ENCODE measurements around the gene RORC. TPM values are rescaled to one million over a fixed set of nuclear protein-coding genes. Genes with fewer than 3 reads are reported as not detected.

RORC gene
- total RNA-seq, 1 experiment from 2014 or later, result 1.3 TPM

DNA sequence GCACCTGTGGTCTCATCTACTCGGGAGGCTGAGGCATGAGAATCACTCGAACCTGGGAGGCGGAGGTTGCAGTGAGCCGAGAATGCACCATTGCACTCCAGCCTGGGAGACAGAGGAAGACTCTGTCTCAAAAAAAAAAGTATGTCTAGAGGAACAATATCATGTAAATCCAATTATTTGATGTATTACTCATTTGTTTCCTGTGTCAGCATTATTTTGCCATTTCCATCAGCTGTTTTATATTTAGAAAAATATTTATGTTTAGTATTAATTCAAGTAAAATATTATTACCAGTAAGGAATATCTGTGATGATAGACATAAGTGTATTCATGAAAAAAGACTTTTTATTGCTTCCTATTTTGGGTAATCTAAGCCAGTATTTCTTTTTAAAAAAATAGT is 54.3 kb downstream of the RORC start:
- Histone ChIP-seq H3K9me3 (ENCODE audit: control insufficient read depth in 1 of 2, insufficient read depth in 1 of 2, low read depth in 1 of 2, low read length in 2 of 2) (no peaks in the 10 kb centered on the region), H3K4me1 (ENCODE audit: control insufficient read depth in 1 of 2, insufficient read depth in 2 of 2, low read length in 2 of 2) (peaks cover 0 to 5% of the 10 kb centered on the region in 2 experiments; a peak in 1 of 4 replicates), H3K4me2 (ENCODE audit: low read length) (no peak overlapping the region), H3K36me3 (ENCODE audit: control insufficient read depth in 1 of 2, insufficient read depth in 2 of 2, low read length in 2 of 2) (peaks cover 0 to 3% of the 10 kb centered on the region in 2 experiments; a peak in 1 of 4 replicates), H2AFZ (ENCODE audit: low read depth, low read length, poor library complexity, severe bottlenecking) (no peak overlapping the region), H3K9me2 (ENCODE audit: insufficient read depth) (no peaks in the 10 kb centered on the region), H4K20me1 (ENCODE audit: insufficient read depth) (no peaks in the 10 kb centered on the region), H3K27me3 (ENCODE audit: insufficient read depth, low read length) (no peaks in the 10 kb centered on the region), H3K27ac (ENCODE audit: low read depth, low read length) (no peak overlapping the region), H3K4me3 (replicated peaks in 1 of 2; ENCODE audit: low read depth in 1 of 2, low read length in 2 of 2) (no peak overlapping the region), H3K79me2 (ENCODE audit: insufficient read depth, low read length) (no peaks in the 10 kb centered on the region), H3K9ac (ENCODE audit: low read length) (no peak overlapping the region)
- DNase-seq (ENCODE audit: low read depth, low spot score) (no peak), ATAC-seq (no peak)
- TF ChIP-seq CBX3 (IDR thresholded peaks at IDR 0.05; ENCODE audit: low read depth), result no peak
- TF ChIP-seq RAD21 (IDR thresholded peaks at IDR 0.05; ENCODE audit: low read depth), result no peak
- TF ChIP-seq ELF1 (IDR thresholded peaks at IDR 0.05; ENCODE audit: borderline replicate concordance, low read depth), result no peak
- no peak for TF ChIP-seq SRF (IDR thresholded peaks at IDR 0.05; ENCODE audit: low read depth)
- TF ChIP-seq SP1 (IDR thresholded peaks at IDR 0.05; ENCODE audit: low read depth), result no peak
- TF ChIP-seq FOSL1 (IDR thresholded peaks at IDR 0.05; ENCODE audit: low read depth), result no peak
- TF ChIP-seq, protein P1, sequence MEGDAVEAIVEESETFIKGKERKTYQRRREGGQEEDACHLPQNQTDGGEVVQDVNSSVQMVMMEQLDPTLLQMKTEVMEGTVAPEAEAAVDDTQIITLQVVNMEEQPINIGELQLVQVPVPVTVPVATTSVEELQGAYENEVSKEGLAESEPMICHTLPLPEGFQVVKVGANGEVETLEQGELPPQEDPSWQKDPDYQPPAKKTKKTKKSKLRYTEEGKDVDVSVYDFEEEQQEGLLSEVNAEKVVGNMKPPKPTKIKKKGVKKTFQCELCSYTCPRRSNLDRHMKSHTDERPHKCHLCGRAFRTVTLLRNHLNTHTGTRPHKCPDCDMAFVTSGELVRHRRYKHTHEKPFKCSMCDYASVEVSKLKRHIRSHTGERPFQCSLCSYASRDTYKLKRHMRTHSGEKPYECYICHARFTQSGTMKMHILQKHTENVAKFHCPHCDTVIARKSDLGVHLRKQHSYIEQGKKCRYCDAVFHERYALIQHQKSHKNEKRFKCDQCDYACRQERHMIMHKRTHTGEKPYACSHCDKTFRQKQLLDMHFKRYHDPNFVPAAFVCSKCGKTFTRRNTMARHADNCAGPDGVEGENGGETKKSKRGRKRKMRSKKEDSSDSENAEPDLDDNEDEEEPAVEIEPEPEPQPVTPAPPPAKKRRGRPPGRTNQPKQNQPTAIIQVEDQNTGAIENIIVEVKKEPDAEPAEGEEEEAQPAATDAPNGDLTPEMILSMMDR (IDR thresholded peaks at IDR 0.05 in 2 of 3, conservative IDR thresholded peaks at IDR 0.05 in 1 of 3; ENCODE audit: borderline replicate concordance in 1 of 3, insufficient read depth in 1 of 3, low read depth in 2 of 3, low read length in 2 of 3), result no peak
- TF ChIP-seq, protein P2, sequence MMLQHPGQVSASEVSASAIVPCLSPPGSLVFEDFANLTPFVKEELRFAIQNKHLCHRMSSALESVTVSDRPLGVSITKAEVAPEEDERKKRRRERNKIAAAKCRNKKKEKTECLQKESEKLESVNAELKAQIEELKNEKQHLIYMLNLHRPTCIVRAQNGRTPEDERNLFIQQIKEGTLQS (IDR thresholded peaks at IDR 0.05), result no peak
- no peak for TF ChIP-seq JUND (IDR thresholded peaks at IDR 0.05)
- no peak for TF ChIP-seq YY1 (IDR thresholded peaks at IDR 0.05; ENCODE audit: extremely low read depth, insufficient replicate concordance, low read depth, low read length)
- no peak for TF ChIP-seq EZH2phosphoT487 (IDR thresholded peaks at IDR 0.05; ENCODE audit: borderline replicate concordance)
- TF ChIP-seq, protein P3, sequence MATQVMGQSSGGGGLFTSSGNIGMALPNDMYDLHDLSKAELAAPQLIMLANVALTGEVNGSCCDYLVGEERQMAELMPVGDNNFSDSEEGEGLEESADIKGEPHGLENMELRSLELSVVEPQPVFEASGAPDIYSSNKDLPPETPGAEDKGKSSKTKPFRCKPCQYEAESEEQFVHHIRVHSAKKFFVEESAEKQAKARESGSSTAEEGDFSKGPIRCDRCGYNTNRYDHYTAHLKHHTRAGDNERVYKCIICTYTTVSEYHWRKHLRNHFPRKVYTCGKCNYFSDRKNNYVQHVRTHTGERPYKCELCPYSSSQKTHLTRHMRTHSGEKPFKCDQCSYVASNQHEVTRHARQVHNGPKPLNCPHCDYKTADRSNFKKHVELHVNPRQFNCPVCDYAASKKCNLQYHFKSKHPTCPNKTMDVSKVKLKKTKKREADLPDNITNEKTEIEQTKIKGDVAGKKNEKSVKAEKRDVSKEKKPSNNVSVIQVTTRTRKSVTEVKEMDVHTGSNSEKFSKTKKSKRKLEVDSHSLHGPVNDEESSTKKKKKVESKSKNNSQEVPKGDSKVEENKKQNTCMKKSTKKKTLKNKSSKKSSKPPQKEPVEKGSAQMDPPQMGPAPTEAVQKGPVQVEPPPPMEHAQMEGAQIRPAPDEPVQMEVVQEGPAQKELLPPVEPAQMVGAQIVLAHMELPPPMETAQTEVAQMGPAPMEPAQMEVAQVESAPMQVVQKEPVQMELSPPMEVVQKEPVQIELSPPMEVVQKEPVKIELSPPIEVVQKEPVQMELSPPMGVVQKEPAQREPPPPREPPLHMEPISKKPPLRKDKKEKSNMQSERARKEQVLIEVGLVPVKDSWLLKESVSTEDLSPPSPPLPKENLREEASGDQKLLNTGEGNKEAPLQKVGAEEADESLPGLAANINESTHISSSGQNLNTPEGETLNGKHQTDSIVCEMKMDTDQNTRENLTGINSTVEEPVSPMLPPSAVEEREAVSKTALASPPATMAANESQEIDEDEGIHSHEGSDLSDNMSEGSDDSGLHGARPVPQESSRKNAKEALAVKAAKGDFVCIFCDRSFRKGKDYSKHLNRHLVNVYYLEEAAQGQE (IDR thresholded peaks at IDR 0.05; ENCODE audit: low read depth), result no peak
- TF ChIP-seq TCF7L2 (IDR thresholded peaks at IDR 0.05; ENCODE audit: borderline replicate concordance, extremely low read depth, insufficient read depth, insufficient read length), result no peak
- no peak for TF ChIP-seq ZNF274 (IDR thresholded peaks at IDR 0.05; ENCODE audit: low read depth, low read length)
- TF ChIP-seq EZH2 (IDR thresholded peaks at IDR 0.05), result no peak
- no peak for TF ChIP-seq SIN3A (IDR thresholded peaks at IDR 0.05; ENCODE audit: low read depth)
- ChIA-PET RAD21 (ENCODE audit: low non-redundant PET in 1 of 2, low total read pairs in 2 of 2, uncharacterized antibody in 2 of 2, unreplicated experiment in 2 of 2) (no interaction called here), POLR2A (no interaction called here), CTCF (no interaction called here)
- no TSS peak for BruUV-seq (replicated peaks)
- intact Hi-C loops (cut with micrococcal nuclease), result no loop called here
